KMS-11 (cell line): ENCODE measurements around the gene DCP2.

Experiments
- H2AFZ ChIP-seq: fragments of 200-600 bp; sonication (generic); 2 replicates; pipeline ENCODE4 v1.6.1; 2016; ENCODE audit warnings: antibody characterized with exemption, mixed run types, low read depth
- H3K27ac ChIP-seq: fragments of 200-600 bp; sonication (generic); 2 replicates; pipeline ENCODE4 v1.6.1; 2016; ENCODE audit warnings: mild to moderate bottlenecking, mixed run types
- H3K27me3 ChIP-seq: fragments of 200-600 bp; sonication (generic); 2 replicates; pipeline ENCODE4 v1.6.1; 2017; ENCODE audit warnings: mild to moderate bottlenecking, low read depth, mixed run types, moderate library complexity; ENCODE audit not compliant: insufficient read depth
- H3K36me3 ChIP-seq: fragments of 200-600 bp; sonication (generic); 2 replicates; pipeline ENCODE4 v1.6.1; 2017; ENCODE audit warnings: mild to moderate bottlenecking, mixed run types; ENCODE audit not compliant: insufficient read depth
- H3K4me1 ChIP-seq: fragments of 200-600 bp; sonication (generic); 2 replicates; pipeline ENCODE4 v1.6.1; 2016; ENCODE audit warnings: mild to moderate bottlenecking, low read depth, mixed run types; ENCODE audit not compliant: poor library complexity, severe bottlenecking
- H3K4me2 ChIP-seq: fragments of 200-600 bp; sonication (generic); 2 replicates; pipeline ENCODE4 v1.7.0; 2016; ENCODE audit warnings: mild to moderate bottlenecking, mixed run types
- H3K4me3 ChIP-seq: fragments of 200-600 bp; sonication (generic); IDR thresholded peaks from 2 replicates; pipeline ENCODE4 v1.6.1; 2017; ENCODE audit warnings: low read depth, low read length, mixed read lengths; ENCODE audit not compliant: insufficient read depth
- H3K79me2 ChIP-seq: fragments of 200-600 bp; sonication (generic); 2 replicates; pipeline ENCODE4 v1.6.1; 2016; ENCODE audit warnings: low read depth, mixed run types; ENCODE audit not compliant: insufficient read depth
- H3K9ac ChIP-seq: fragments of 200-600 bp; sonication (generic); 2 replicates; pipeline ENCODE4 v1.6.1; 2016; ENCODE audit warnings: mild to moderate bottlenecking, mixed run types
- H4K20me1 ChIP-seq: fragments of 200-600 bp; sonication (generic); 2 replicates; pipeline ENCODE4 v1.6.1; 2016; ENCODE audit warnings: mild to moderate bottlenecking, mixed run types; ENCODE audit not compliant: insufficient read depth
- TF ChIP-seq, protein P1 (sequence below): fragments of 200-600 bp; sonication (generic); conservative IDR thresholded peaks from 2 replicates; pipeline ENCODE4 v1.6.1; 2017; ENCODE audit warnings: low read depth, mild to moderate bottlenecking, antibody characterized with exemption, low read length, moderate library complexity, mixed read lengths

Gene DCP2

DNA sequence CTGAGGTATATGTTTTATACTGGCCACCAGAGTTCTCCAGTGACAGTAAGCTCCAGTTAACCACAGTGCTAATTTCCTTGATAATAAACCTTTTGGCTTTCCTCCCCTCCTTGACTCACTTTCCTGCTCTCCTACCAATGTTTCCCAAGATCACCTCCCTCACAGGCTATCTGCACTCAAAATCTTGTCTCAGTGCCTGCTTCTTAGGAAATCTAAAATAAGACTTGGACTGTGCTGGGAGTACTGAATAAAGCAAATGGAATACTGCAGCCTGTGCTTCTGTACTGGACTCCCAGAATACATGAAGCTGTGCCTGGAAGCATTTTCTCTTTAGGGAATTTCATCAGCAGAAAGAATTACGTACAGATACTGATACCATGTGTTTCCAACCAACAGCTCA is 1.7 kb upstream of the DCP2 start:
- H3K36me3 ChIP-seq, result no peaks in the 10 kb centered on the region
- H3K4me1 ChIP-seq, result peaks cover 29% of the 10 kb centered on the region
- H2AFZ ChIP-seq, result no peak overlapping the region

DNA sequence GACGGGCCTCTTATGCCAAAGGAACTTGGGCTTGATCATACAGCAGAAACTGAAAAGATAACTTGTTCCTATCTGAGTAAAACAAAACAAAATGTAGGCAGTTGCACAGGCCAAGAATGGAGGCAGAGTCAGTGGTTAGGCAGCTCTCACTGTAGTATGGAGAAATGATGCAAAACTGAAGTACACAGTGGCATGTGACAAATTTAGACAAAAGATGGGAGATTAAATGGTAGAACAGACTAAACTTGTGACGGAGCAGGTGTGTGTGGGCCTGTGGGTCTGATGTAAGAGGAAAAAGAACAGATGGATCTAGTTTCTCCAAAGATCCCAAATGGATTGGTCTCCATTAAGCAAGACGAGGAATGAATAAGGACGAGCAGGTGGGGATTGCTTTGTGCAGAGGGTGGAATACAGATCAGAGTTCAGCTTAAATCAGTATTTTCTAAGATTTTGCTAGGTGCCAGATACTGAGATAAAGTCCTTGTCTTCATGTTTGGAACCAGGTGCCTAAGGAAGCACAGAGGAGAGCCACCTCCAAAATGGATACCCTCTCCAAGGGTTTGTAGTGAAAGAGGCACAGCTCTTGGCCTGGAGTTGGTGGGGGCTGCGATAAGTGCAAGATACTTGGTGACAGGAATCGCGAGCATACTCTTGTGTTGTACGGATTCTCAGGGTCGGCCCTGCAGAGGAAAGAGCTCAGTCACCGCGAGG is 722 bp upstream of the DCP2 start:
- H3K4me2 ChIP-seq, result peak overlapping the region; percentile 54
- TF ChIP-seq, protein P1, sequence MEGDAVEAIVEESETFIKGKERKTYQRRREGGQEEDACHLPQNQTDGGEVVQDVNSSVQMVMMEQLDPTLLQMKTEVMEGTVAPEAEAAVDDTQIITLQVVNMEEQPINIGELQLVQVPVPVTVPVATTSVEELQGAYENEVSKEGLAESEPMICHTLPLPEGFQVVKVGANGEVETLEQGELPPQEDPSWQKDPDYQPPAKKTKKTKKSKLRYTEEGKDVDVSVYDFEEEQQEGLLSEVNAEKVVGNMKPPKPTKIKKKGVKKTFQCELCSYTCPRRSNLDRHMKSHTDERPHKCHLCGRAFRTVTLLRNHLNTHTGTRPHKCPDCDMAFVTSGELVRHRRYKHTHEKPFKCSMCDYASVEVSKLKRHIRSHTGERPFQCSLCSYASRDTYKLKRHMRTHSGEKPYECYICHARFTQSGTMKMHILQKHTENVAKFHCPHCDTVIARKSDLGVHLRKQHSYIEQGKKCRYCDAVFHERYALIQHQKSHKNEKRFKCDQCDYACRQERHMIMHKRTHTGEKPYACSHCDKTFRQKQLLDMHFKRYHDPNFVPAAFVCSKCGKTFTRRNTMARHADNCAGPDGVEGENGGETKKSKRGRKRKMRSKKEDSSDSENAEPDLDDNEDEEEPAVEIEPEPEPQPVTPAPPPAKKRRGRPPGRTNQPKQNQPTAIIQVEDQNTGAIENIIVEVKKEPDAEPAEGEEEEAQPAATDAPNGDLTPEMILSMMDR, result no peak
- H3K27me3 ChIP-seq, result no peaks in the 10 kb centered on the region

More for the DNA sequence above, 1.7 kb upstream of the DCP2 start:
- H3K27ac ChIP-seq, result no peak overlapping the region
- H3K4me2 ChIP-seq, result no peak overlapping the region
- no peaks in the 10 kb centered on the region for H4K20me1 ChIP-seq
- H3K4me3 ChIP-seq, result no peak overlapping the region
- no peak overlapping the region for H3K9ac ChIP-seq
- TF ChIP-seq, protein P1, result no peak
- no peaks in the 10 kb centered on the region for H3K27me3 ChIP-seq
- H3K79me2 ChIP-seq, result peaks cover 29% of the 10 kb centered on the region

DNA sequence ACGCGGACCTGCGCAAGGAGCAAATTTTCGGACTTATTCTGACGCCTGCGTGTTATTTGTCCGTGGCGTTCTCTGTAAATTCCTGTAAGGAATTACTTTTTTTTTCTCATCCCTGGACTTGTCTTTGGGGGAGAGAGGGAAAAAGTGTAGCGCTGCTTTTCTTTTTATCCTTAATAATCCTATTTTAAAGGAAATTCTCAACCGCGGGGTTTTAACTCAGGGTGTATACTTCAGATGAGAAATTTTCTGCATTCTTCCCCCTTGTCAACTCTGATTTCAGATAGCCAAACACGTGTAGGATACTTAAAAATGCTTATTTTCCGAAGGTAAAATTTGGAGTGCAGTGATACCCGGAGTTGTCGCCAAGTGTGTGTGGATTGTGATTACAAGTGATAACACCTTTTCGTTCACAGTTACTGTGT is 853 bp downstream of the DCP2 start:
- TF ChIP-seq, protein P1, result no peak
- H3K36me3 ChIP-seq, result no peaks in the 10 kb centered on the region
- peak overlapping the region; percentile 61; the same call in 1 of the 2 replicates for H3K9ac ChIP-seq
- no peaks in the 10 kb centered on the region for H4K20me1 ChIP-seq
- peak overlapping the region; percentile 29; the same call in 1 of the 2 replicates for H3K27ac ChIP-seq
- H3K4me3 ChIP-seq, result no peak overlapping the region
- peak overlapping the region; percentile 72 for H3K4me2 ChIP-seq
- H2AFZ ChIP-seq, result peak overlapping the region; percentile 86
- no peaks in the 10 kb centered on the region for H3K27me3 ChIP-seq
- H3K4me1 ChIP-seq, result peaks cover 21% of the 10 kb centered on the region
- peaks cover 51% of the 10 kb centered on the region for H3K79me2 ChIP-seq

More for the DNA sequence above, 722 bp upstream of the DCP2 start:
- Histone ChIP-seq H3K27ac (peak overlapping the region; percentile 26; the same call in 1 of the 2 replicates), H4K20me1 (no peaks in the 10 kb centered on the region), H3K9ac (peak overlapping the region; percentile 34; the same call in 1 of the 2 replicates), H3K36me3 (no peaks in the 10 kb centered on the region), H3K79me2 (peaks cover 39% of the 10 kb centered on the region), H3K4me3 (no peak overlapping the region), H2AFZ (peak overlapping the region; percentile 86), H3K4me1 (peaks cover 21% of the 10 kb centered on the region)

DNA sequence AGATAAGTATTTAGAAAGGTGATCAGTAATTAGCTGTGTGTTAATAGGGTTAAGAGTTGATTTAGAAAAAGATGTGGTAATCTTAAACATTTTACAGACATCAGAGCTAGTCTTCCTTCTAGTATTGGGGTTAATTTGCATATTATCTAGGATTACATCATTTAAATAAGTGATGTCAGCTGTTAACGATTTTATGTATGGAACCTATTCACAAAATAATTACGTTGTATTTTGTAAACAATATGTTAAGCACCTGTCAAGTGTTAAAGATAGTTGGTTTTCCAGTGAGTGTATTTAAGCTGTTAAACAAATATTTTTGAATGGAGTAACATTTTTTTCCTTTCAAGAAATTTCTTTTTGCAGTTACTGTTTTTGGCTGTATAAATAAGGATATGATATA is 2.2 kb downstream of the DCP2 start:
- Histone ChIP-seq H3K27ac (no peak overlapping the region), H3K27me3 (no peaks in the 10 kb centered on the region), H3K9ac (no peak overlapping the region), H4K20me1 (no peaks in the 10 kb centered on the region), H3K79me2 (peaks cover 61% of the 10 kb centered on the region), H3K4me1 (peaks cover 21% of the 10 kb centered on the region), H3K4me2 (no peak overlapping the region; the same call in 1 of the 2 replicates), H3K4me3 (no peak overlapping the region), H2AFZ (no peak overlapping the region), H3K36me3 (no peaks in the 10 kb centered on the region)
- TF ChIP-seq, protein P1, result no peak
